HCT116 (cell line): ENCODE results near the gene RNH1. TPM values are rescaled to one million over a fixed set of nuclear protein-coding genes. Genes with fewer than 3 reads are reported as not detected.
A peak's percentile ranks its signal among the peaks of the same experiment; 100 is the strongest.

ENCODE experiments used
- ATAC-seq: fragments of 200-7000 bp; cut with Tn5 transposase; 2 replicates; pipeline ENCODE4 v1.9.1; 2020; ENCODE audit warnings: mild to moderate bottlenecking, moderate library complexity
- BruUV-seq: library from RNA; stranded (reverse); fragments of 400-500 nt; replicated peaks from 2 replicates; lab custom pipeline; 2021; lab: Mats Ljungman, UMichigan
- CTCF ChIA-PET: fragments of 300-600 bp; sonication (Branson Sonifier 250); formaldehyde crosslinking; loops from one replicate; lab custom pipeline; 2021; ENCODE audit warnings: antibody characterized with exemption; lab: Charles Lee
- POLR2A ChIA-PET: fragments of 300-600, 350-600 bp; sonication (Branson Sonifier 250); formaldehyde crosslinking; loops from one replicate; lab custom pipeline; 2021; ENCODE audit warnings: antibody characterized with exemption; lab: Charles Lee
- RAD21 ChIA-PET, 2 experiments: fragments of 300-600 bp; sonication (Branson Sonifier 250); formaldehyde crosslinking; loops; one replicate each; lab custom pipeline; 2023; ENCODE audit warnings: low total read pairs in 2 of 2; ENCODE audit not compliant: uncharacterized antibody in 2 of 2, unreplicated experiment in 2 of 2, low non-redundant PET in 1 of 2; lab: Charles Lee
- DNase-seq: peaks from one replicate; pipeline ENCODE4 v3.0.0-alpha.2; 2010; ENCODE audit warnings: low read depth, low spot score
- H2AFZ ChIP-seq: fragments of 200-600 bp; shearing (Covaris generic), sonication (generic); 2 replicates; pipeline ENCODE4 v1.6.1; 2017; ENCODE audit warnings: low read depth, mixed run types, mixed read lengths, antibody characterized with exemption, low read length; ENCODE audit not compliant: poor library complexity, severe bottlenecking
- H3K27ac ChIP-seq: 2 replicates; pipeline ENCODE4 v1.5.1; 2012; ENCODE audit warnings: low read depth, low read length
- H3K27me3 ChIP-seq: fragments of 200-600 bp; sonication (generic); 2 replicates; pipeline ENCODE4 v1.6.1; 2016; ENCODE audit warnings: mixed run types, low read length, mixed read lengths; ENCODE audit not compliant: insufficient read depth
- H3K36me3 ChIP-seq, 2 experiments: fragments of 200-500 bp in 1 of 2; fragments of 200-600 bp in 1 of 2; sonication (Bioruptor generic) in 1 of 2; sonication (generic) in 1 of 2; 2 replicates each; pipeline versions ENCODE4 v1.5.1 to v1.6.1; 2014 to 2016; ENCODE audit warnings: low read length in 2 of 2, inconsistent platforms in 1 of 2, mixed read lengths in 1 of 2, mixed run types in 1 of 2; ENCODE audit not compliant: insufficient read depth in 2 of 2, control insufficient read depth in 1 of 2
- H3K4me1 ChIP-seq, 2 experiments: fragments of 200-600 bp in 1 of 2; sonication (generic) in 1 of 2; 2 replicates each; pipeline versions ENCODE4 v1.5.1 to v1.6.1; 2012 to 2017; ENCODE audit warnings: low read length in 2 of 2, inconsistent platforms in 1 of 2, mild to moderate bottlenecking in 1 of 2, mixed read lengths in 1 of 2, mixed run types in 1 of 2, moderate library complexity in 1 of 2; ENCODE audit not compliant: insufficient read depth in 2 of 2, control insufficient read depth in 1 of 2
- H3K4me2 ChIP-seq: fragments of 200-600 bp; sonication (generic); 2 replicates; pipeline ENCODE4 v1.6.1; 2017; ENCODE audit warnings: mixed run types, low read length, mixed read lengths
- H3K4me3 ChIP-seq, 2 experiments: fragments of 200-600 bp in 1 of 2; sonication (generic) in 1 of 2; replicated peaks in 1 of 2; 2 replicates each; pipeline ENCODE4 v1.5.1; 2011 to 2016; ENCODE audit warnings: low read length in 2 of 2, control low read depth in 1 of 2, low read depth in 1 of 2, mild to moderate bottlenecking in 1 of 2, mixed read lengths in 1 of 2, mixed run types in 1 of 2
- H3K79me2 ChIP-seq: fragments of 200-600 bp; sonication (generic); 2 replicates; pipeline ENCODE4 v1.6.1; 2017; ENCODE audit warnings: mild to moderate bottlenecking, mixed run types, low read length, moderate library complexity, mixed read lengths; ENCODE audit not compliant: insufficient read depth
- H3K9ac ChIP-seq: fragments of 200-600 bp; sonication (generic); 2 replicates; pipeline ENCODE4 v1.6.1; 2016; ENCODE audit warnings: low read length, mixed read lengths
- H3K9me2 ChIP-seq: fragments of 200-600 bp; sonication (generic), shearing (Covaris generic); 2 replicates; pipeline ENCODE4 v1.6.1; 2017; ENCODE audit warnings: mixed run types, mild to moderate bottlenecking, moderate library complexity; ENCODE audit not compliant: insufficient read depth
- H3K9me3 ChIP-seq, 2 experiments: fragments of 200-500 bp in 1 of 2; fragments of 200-600 bp in 1 of 2; sonication (Bioruptor generic) in 1 of 2; sonication (generic) in 1 of 2; 2 replicates each; pipeline ENCODE4 v1.6.1; 2014 to 2017; ENCODE audit warnings: low read length in 2 of 2, mixed read lengths in 2 of 2, inconsistent platforms in 1 of 2, low read depth in 1 of 2, mild to moderate bottlenecking in 1 of 2, mixed run types in 1 of 2, moderate library complexity in 1 of 2; ENCODE audit not compliant: control insufficient read depth in 1 of 2, insufficient read depth in 1 of 2
- H4K20me1 ChIP-seq: fragments of 200-600 bp; sonication (generic), shearing (Covaris generic); 2 replicates; pipeline ENCODE4 v1.6.1; 2017; ENCODE audit warnings: mixed run types, mild to moderate bottlenecking, moderate library complexity; ENCODE audit not compliant: insufficient read depth
- CEBPB ChIP-seq: IDR thresholded peaks from 2 replicates; pipeline ENCODE4 v1.6.1; 2012; ENCODE audit warnings: low read depth
- EGR1 ChIP-seq: IDR thresholded peaks from 2 replicates; pipeline ENCODE4 v1.6.1; 2012; ENCODE audit warnings: low read depth
- EZH2phosphoT487 ChIP-seq: fragments of 200-600 bp; IDR thresholded peaks from 2 replicates; pipeline ENCODE4 v1.6.1; 2018; ENCODE audit warnings: antibody characterized with exemption, borderline replicate concordance
- MAX ChIP-seq: IDR thresholded peaks from 2 replicates; pipeline ENCODE4 v1.6.1; 2012
- POLR2A ChIP-seq: IDR thresholded peaks from 2 replicates; pipeline ENCODE4 v1.7.0; 2011; ENCODE audit warnings: borderline replicate concordance; ENCODE audit not compliant: insufficient read depth, insufficient read length; ENCODE audit errors: extremely low read depth
- POLR2AphosphoS5 ChIP-seq: IDR thresholded peaks from 2 replicates; pipeline ENCODE4 v1.6.1; 2011; ENCODE audit warnings: mild to moderate bottlenecking, low read depth, low read length, moderate library complexity
- REST ChIP-seq: IDR thresholded peaks from 2 replicates; pipeline ENCODE4 v1.6.1; 2012; ENCODE audit warnings: low read depth
- SP1 ChIP-seq: IDR thresholded peaks from 2 replicates; pipeline ENCODE4 v1.6.1; 2012; ENCODE audit warnings: low read depth
- SRF ChIP-seq: IDR thresholded peaks from 2 replicates; pipeline ENCODE4 v1.6.1; 2012; ENCODE audit warnings: low read depth
- ZBTB33 ChIP-seq: IDR thresholded peaks from 2 replicates; pipeline ENCODE4 v1.6.1; 2011; ENCODE audit warnings: mild to moderate bottlenecking, low read length, moderate library complexity; ENCODE audit not compliant: insufficient replicate concordance; ENCODE audit errors: extremely low read depth
- intact Hi-C: fragments of 100-400 bp; cut with micrococcal nuclease; formaldehyde crosslinking; loops from 2 replicates; pipeline ENCODE4 v1.10.0; 2022
- total RNA-seq: library from RNA; stranded (reverse); gene quantifications from one replicate; pipeline ENCODE4 v1.2.1, GENCODE V29; 2021; ENCODE audit not compliant: unreplicated experiment
- TF ChIP-seq, protein P1 (sequence below), 3 experiments: fragments of 200-600 bp in 1 of 3; sonication (generic) in 1 of 3; IDR thresholded peaks in 2 of 3; conservative IDR thresholded peaks in 1 of 3; 2 replicates each; pipeline ENCODE4 v1.5.1; 2012 to 2017; ENCODE audit warnings: low read depth in 2 of 3, low read length in 2 of 3, antibody characterized with exemption in 1 of 3, borderline replicate concordance in 1 of 3, control low read depth in 1 of 3, mild to moderate bottlenecking in 1 of 3, mixed read lengths in 1 of 3, mixed run types in 1 of 3, moderate library complexity in 1 of 3; ENCODE audit not compliant: insufficient read depth in 1 of 3

RNH1 gene
- total RNA-seq, 1 experiment from 2014 or later: 120 TPM

- no peak for TF ChIP-seq CEBPB
- no peak for TF ChIP-seq SRF
- no peak for TF ChIP-seq MAX
- no peak for TF ChIP-seq ZBTB33
- TF ChIP-seq, protein P1, sequence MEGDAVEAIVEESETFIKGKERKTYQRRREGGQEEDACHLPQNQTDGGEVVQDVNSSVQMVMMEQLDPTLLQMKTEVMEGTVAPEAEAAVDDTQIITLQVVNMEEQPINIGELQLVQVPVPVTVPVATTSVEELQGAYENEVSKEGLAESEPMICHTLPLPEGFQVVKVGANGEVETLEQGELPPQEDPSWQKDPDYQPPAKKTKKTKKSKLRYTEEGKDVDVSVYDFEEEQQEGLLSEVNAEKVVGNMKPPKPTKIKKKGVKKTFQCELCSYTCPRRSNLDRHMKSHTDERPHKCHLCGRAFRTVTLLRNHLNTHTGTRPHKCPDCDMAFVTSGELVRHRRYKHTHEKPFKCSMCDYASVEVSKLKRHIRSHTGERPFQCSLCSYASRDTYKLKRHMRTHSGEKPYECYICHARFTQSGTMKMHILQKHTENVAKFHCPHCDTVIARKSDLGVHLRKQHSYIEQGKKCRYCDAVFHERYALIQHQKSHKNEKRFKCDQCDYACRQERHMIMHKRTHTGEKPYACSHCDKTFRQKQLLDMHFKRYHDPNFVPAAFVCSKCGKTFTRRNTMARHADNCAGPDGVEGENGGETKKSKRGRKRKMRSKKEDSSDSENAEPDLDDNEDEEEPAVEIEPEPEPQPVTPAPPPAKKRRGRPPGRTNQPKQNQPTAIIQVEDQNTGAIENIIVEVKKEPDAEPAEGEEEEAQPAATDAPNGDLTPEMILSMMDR (IDR thresholded peaks at IDR 0.05 in 2 of 3, conservative IDR thresholded peaks at IDR 0.05 in 1 of 3; ENCODE audit: borderline replicate concordance in 1 of 3, insufficient read depth in 1 of 3, low read depth in 2 of 3, low read length in 2 of 3): no peak
- no peak for TF ChIP-seq REST
- TF ChIP-seq POLR2AphosphoS5: no peak
- no peak for TF ChIP-seq POLR2A
- no peak for TF ChIP-seq EGR1
- TF ChIP-seq SP1: no peak
- TF ChIP-seq EZH2phosphoT487: no peak
- Histone ChIP-seq H3K9me2 (no peaks in the 10 kb centered on the region), H3K4me2 (peak overlapping the region; percentile 85), H3K36me3 (peaks cover 11 to 26% of the 10 kb centered on the region in 2 experiments; a peak in 3 of 4 replicates), H3K9me3 (no peaks in the 10 kb centered on the region), H4K20me1 (no peaks in the 10 kb centered on the region), H3K4me3 (peak overlapping the region; percentile 82 to 86), H3K79me2 (peaks cover 75% of the 10 kb centered on the region), H2AFZ (no peak overlapping the region), H3K27ac (peak overlapping the region; percentile 98), H3K27me3 (no peaks in the 10 kb centered on the region), H3K9ac (peak overlapping the region; percentile 88), H3K4me1 (peaks cover 19 to 34% of the 10 kb centered on the region in 2 experiments)
- POLR2A ChIA-PET: no interaction called here
- BruUV-seq: no TSS peak
- CTCF ChIA-PET: no interaction called here
- RAD21 ChIA-PET: no interaction called here
- DNase-seq: no peak
- intact Hi-C loops: loop anchor here (5.0 kb wide), 1 partner anchor 214 kb away; the partner anchor contains the start of genes PSMD13 and SIRT3
- ATAC-seq: no peak
These were observed 55.3 kb downstream of the RNH1 start for GRCh38 chr11:451738-452137.
